Activated CD8-positive, alpha-beta memory T cell treated with anti-CD3 and anti-CD28 coated beads for 1 hour (primary cell): ENCODE results near the gene DNAI7.
A peak's percentile ranks its signal among the peaks of the same experiment; 100 is the strongest.

ENCODE experiments used
- DNase-seq, 2 donors: peaks; one replicate each; pipeline ENCODE4 v3.0.0-alpha.2; 2020; ENCODE audit warnings: low read depth in 1 of 2; ENCODE audit errors: extremely low read depth in 1 of 2

DNAI7 gene

DNA sequence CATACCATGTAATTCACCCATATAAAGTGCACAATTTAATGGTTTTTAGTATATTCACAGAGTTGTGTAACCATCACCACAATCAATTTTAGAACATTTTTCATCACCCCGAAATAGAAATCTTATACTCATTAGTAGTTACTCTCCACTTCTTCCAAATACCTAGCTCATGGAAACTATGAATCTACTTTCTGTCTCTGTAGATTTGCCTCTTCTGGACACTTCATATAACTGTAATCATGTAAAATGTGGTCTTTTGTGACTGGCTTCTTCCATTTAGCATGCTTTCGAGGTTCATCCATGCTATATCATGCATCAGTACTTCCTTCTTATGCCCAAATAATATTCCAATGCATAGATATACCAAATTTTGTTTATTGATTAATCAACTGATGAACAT is 10.8 kb downstream of the DNAI7 start:
- DNase-seq: no peak

- no peak for DNase-seq
Observed at GRCh38 chr12:25182765-25183164, 12.2 kb downstream of the DNAI7 start.

- no peak for DNase-seq
Observed at GRCh38 chr12:25162866-25163265, 32.1 kb downstream of the DNAI7 start.

- no peak for DNase-seq
Observed at GRCh38 chr12:25156061-25156460, 38.9 kb downstream of the DNAI7 start.

DNA sequence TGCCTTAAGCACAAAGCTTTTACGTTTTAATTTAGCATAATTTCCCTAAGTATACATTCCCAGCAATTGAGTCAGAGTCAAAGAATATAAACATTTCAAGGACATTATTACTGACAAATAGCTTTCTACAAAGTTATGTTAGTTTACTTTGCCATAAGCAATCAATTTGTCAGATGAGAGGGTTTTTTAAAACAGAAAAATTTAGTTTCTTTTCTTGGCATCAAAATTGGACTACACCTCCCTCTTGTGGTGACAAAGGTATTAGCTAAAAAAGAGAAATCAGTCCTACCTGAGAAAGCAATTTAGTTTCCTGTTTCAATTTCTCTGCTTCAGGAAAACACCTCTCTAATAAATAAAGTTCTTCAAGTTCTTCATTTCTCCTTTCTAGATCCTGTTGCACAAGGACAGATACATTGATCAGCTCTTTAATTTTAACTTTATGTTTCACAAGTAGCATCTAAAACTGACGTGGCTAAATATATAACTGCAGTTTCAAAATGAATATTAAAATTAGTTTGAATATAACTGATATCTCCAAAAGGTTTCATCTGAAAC is 39.9 kb downstream of the DNAI7 start:
- DNase-seq: no peak

DNA sequence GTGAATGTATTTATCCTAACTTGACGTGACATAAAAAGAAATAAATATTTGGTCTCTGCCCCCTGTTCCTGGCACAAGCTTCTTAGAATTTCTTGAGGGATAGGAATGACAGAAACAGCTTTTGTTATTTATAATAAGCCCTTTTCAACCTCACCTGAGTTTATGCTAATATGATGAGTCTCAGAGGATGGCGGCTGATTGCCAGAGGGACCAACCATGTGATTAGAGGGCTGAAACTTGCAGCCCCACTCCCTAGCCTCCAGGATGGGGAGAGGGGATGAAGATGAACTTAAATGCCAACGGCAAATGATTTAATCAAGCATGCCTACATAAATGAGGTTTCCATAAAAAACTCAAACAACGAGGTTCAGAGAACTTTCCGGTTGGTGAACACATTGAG is 42.9 kb downstream of the DNAI7 start:
- no peak for DNase-seq

GRCh38 chr12:25151476-25151875 is 43.5 kb downstream of the DNAI7 start:
- DNase-seq: no peak

- DNase-seq: no peak
Observed at GRCh38 chr12:25146686-25147085, 48.3 kb downstream of the DNAI7 start.

GRCh38 chr12:25135531-25136154 is 59.3 kb downstream of the DNAI7 start:
- peak in 1 of 2 donors; percentile 0 for DNase-seq

- no peak for DNase-seq
Observed at GRCh38 chr12:25131270-25131669, 63.7 kb downstream of the DNAI7 start.

GRCh38 chr12:25130741-25131188 is 64.2 kb downstream of the DNAI7 start:
- DNase-seq: no peak

GRCh38 chr12:25126746-25127145 is 68.2 kb downstream of the DNAI7 start:
- no peak for DNase-seq

DNA sequence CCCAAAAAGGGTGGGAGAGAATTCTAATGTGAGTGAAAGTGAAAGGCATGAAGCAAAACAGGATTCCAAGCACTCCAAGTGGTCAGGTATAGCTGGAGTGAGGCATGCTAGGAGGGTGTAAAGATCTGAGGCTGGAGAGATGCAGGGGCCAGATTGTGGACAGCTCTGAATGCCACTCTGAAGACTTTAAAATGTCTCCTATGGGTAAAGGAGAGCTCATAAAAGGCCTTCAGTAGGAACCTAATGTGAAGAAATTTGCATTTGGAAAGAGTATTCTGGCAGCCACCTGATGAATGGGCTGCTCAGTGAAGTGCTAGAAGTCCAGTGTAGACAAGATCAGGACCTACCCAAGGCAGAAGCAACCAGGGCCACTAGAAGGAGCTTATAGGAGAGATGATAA is 68.9 kb downstream of the DNAI7 start:
- no peak for DNase-seq

GRCh38 chr12:25124493-25124892 is 70.5 kb downstream of the DNAI7 start:
- no peak for DNase-seq

DNA sequence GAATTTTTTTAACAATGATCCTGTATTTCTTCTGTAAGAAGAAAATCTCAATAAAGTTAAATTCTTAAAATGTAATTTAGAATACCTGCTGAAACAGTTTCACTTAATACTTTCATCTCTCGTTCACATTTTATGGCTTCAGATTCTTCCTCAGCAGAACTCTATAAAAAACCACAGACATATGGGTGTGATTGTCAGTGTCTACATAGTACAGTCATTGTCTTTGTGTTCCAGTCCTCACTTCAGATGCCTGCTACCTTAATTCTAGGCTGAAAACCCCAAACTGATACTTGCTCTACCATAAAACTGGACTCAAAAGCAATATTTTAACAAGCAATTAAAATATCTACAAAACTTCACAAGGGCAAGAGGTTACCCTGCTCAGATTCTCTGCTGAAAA is 71.8 kb downstream of the DNAI7 start:
- DNase-seq: no peak

GRCh38 chr12:25121916-25122315 is 73.0 kb downstream of the DNAI7 start:
- no peak for DNase-seq

DNA sequence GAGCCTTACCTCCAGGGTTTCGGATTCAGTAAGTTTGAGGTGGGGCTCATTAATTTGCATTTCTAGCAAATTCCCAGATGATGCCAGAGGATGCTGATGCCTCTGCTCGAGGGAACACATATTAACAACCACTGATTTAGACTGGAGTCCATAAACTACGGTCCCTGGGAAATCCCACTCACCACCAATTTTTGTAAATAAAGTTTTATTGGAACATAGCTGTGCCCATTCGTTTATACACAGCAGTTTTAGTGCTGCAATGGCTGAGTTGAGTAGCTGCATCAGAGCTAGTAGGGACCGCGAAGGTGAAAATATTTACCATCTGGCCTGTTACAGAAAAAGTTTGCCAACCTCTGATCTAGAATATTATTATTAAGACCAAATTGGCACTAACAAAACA is 73.8 kb downstream of the DNAI7 start:
- DNase-seq: no peak

DNA sequence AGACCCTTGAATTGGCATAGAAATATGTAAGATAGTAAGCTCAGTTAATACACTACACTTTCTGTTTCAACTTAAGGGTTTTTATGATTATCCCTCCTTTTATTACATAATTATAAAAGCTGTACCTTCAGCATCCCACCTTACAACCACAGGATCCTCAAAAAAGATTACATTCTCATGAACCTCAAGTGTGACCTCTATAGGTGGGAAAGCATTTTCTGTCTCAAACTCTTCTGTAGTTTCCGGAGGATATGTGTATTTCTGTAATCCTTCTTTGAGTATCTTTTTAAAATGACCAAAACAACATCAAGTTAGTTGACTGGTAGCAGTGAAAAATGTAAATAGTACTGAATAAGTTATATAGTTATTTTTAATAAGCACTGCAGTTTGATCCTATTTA is 75.9 kb downstream of the DNAI7 start:
- DNase-seq: no peak

- DNase-seq: no peak
Observed at GRCh38 chr12:25115677-25116076, 79.3 kb downstream of the DNAI7 start.

GRCh38 chr12:25113651-25114050 is 81.3 kb downstream of the DNAI7 start:
- DNase-seq: no peak

- DNase-seq: no peak
Observed at GRCh38 chr12:25110260-25110659, 84.7 kb downstream of the DNAI7 start.

GRCh38 chr12:25107920-25108319 is 87.0 kb downstream of the DNAI7 start:
- DNase-seq: no peak

GRCh38 chr12:25106818-25107217 is 88.1 kb downstream of the DNAI7 start:
- no peak for DNase-seq
